Aorta (tissue), 5 donors: ENCODE results near the gene AKAP6. TPM values are rescaled to one million over a fixed set of nuclear protein-coding genes. Genes with fewer than 3 reads are reported as not detected.

ENCODE experiments used
- ATAC-seq: fragments of 200-7000 bp; cut with Tn5 transposase; one replicate; pipeline ENCODE4 v1.9.1; 2022; ENCODE audit warnings: moderate library complexity; ENCODE audit not compliant: low FRiP score
- DNase-seq, 2 donors: peaks; one replicate each; pipeline ENCODE4 v3.0.0-alpha.2; 2020
- H3K27ac ChIP-seq, 2 donors: one replicate each; pipeline ENCODE4 v1.5.1; 2013; ENCODE audit warnings: low read length in 2 of 2, mild to moderate bottlenecking in 2 of 2, moderate library complexity in 2 of 2, control low read depth in 1 of 2, inconsistent platforms in 1 of 2, low read depth in 1 of 2
- H3K27me3 ChIP-seq, 2 donors: one replicate each; pipeline ENCODE4 v1.6.1; 2013; ENCODE audit warnings: control low read depth in 1 of 2, low read length in 1 of 2, mild to moderate bottlenecking in 1 of 2, moderate library complexity in 1 of 2; ENCODE audit not compliant: insufficient read depth in 2 of 2, control insufficient read depth in 1 of 2
- H3K36me3 ChIP-seq, 2 donors: one replicate each; pipeline ENCODE4 v1.6.1; 2013; ENCODE audit warnings: control low read depth in 1 of 2, low read length in 1 of 2, mild to moderate bottlenecking in 1 of 2; ENCODE audit not compliant: insufficient read depth in 2 of 2, control insufficient read depth in 1 of 2
- H3K4me1 ChIP-seq, 2 donors: one replicate each; pipeline ENCODE4 v1.6.1; 2013; ENCODE audit warnings: low read length in 2 of 2, control low read depth in 1 of 2, mild to moderate bottlenecking in 1 of 2, moderate library complexity in 1 of 2; ENCODE audit not compliant: insufficient read depth in 2 of 2, control insufficient read depth in 1 of 2
- H3K4me3 ChIP-seq, 2 donors: one replicate each; pipeline ENCODE4 v1.5.1; 2013; ENCODE audit warnings: low read length in 2 of 2, control low read depth in 1 of 2, mild to moderate bottlenecking in 1 of 2
- H3K9me3 ChIP-seq: one replicate; pipeline ENCODE4 v1.6.1; 2013; ENCODE audit warnings: mild to moderate bottlenecking, low read length; ENCODE audit not compliant: control insufficient read depth
- whole genome bisulfite sequencing, 2 donors: extraction: QIAGEN DNeasy Blood & Tissue Kit; methylation state at CpG; one replicate each; pipeline ENCODE4 v1.1.7; 2013; 5-methylcytosine and 5-hydroxymethylcytosine counted together
- intact Hi-C, 2 donors: fragments of 100-400 bp; cut with DNase I; formaldehyde crosslinking; loops; one replicate each; pipeline versions ENCODE4 v1.14.2 to v1.15.0; 2022
- polyA plus RNA-seq, 2 donors: library from polyadenylated mRNA; stranded (reverse); fragments of 200-250 nt; gene quantifications; one replicate each; pipeline ENCODE4 v1.2.3, GENCODE V29; 2013
- total RNA-seq, 2 donors: library from RNA; stranded (reverse); fragmentation: NEBNext Ultra II Directional; extraction: Animal tissue kit (Norgen Biotek cat#: 25700); gene quantifications; one replicate each; pipeline ENCODE4 v1.2.1, GENCODE V29; 2021
- donor health status: healthy with polysubstance abuse.
- donor health status: Bipolar disorder and iron deficiency.
- donor health status: DM: no; HTN: no; CAD: no.
- donor health status: DM: no; HTN: no; CAD: no.
- donor health status: DM: yes; HTN: yes; CAD: no.

AKAP6 gene
- total and polyA plus RNA-seq, 4 donors = 7.4 to 211 (median 46.6) TPM

GRCh38 chr14:32703183-32703621 lies 374.1 kb downstream of the AKAP6 start:
- 3 to 5% methylated on average over 4 of the region's 4 CpGs for WGBS, 2 donors
- Histone ChIP-seq H3K4me3 (no peak overlapping the region), H3K9me3 (no peaks in the 10 kb centered on the region), H3K36me3 (peaks cover 0 to 3% of the 10 kb centered on the region in 2 donors), H3K27ac (peak overlapping the region; percentile 57 to 81), H3K27me3 (no peaks in the 10 kb centered on the region), H3K4me1 (peaks cover 4 to 12% of the 10 kb centered on the region in 2 donors)
- no peak for DNase-seq
- intact Hi-C loops = loop anchor here in 1 of 2 donors (5.0 kb wide), 1 partner anchor 96 kb away; no protein-coding TSS in a partner anchor
- ATAC-seq = peak; percentile 90

- no peak overlapping the region for H3K4me3 ChIP-seq
- no peaks in the 10 kb centered on the region for H3K9me3 ChIP-seq
- peak overlapping the region in 1 of 2 donors; percentile 43 for H3K27ac ChIP-seq
- no peak for DNase-seq
- WGBS, 2 donors = 27 to 44% methylated on average over 1 of the region's 1 CpG
- no peaks in the 10 kb centered on the region for H3K36me3 ChIP-seq
- intact Hi-C loops = no loop called here
- peaks cover 2 to 18% of the 10 kb centered on the region in 2 donors for H3K4me1 ChIP-seq
- no peaks in the 10 kb centered on the region for H3K27me3 ChIP-seq
- ATAC-seq = no peak
Observed at GRCh38 chr14:32706721-32707519, 377.8 kb downstream of the AKAP6 start.

- intact Hi-C loops = no loop called here
- no peak for DNase-seq
- no peak for ATAC-seq
- Histone ChIP-seq H3K27ac (peak overlapping the region in 1 of 2 donors; percentile 57), H3K4me1 (peaks cover 2 to 13% of the 10 kb centered on the region in 2 donors), H3K9me3 (no peaks in the 10 kb centered on the region), H3K4me3 (no peak overlapping the region), H3K27me3 (no peaks in the 10 kb centered on the region), H3K36me3 (no peaks in the 10 kb centered on the region)
- 46 to 56% methylated on average over 5 of the region's 5 CpGs for WGBS, 2 donors
Observed at GRCh38 chr14:32707742-32708500, 378.8 kb downstream of the AKAP6 start.

GRCh38 chr14:32709027-32709426 lies 379.9 kb downstream of the AKAP6 start:
- H3K9me3 ChIP-seq = no peaks in the 10 kb centered on the region
- H3K27me3 ChIP-seq = no peaks in the 10 kb centered on the region
- H3K4me1 ChIP-seq = peaks cover 2 to 10% of the 10 kb centered on the region in 2 donors
- no peaks in the 10 kb centered on the region for H3K36me3 ChIP-seq
- DNase-seq (peak in 1 of 2 donors; percentile 49), ATAC-seq (peak; percentile 85)
- peak overlapping the region in 1 of 2 donors; percentile 76 for H3K27ac ChIP-seq
- H3K4me3 ChIP-seq = no peak overlapping the region
- 6 to 7% methylated on average over 4 of the region's 4 CpGs for WGBS, 2 donors
- intact Hi-C loops = no loop called here

GRCh38 chr14:32710231-32710671 lies 381.2 kb downstream of the AKAP6 start:
- Histone ChIP-seq H3K4me1 (peaks cover 2 to 10% of the 10 kb centered on the region in 2 donors), H3K27me3 (no peaks in the 10 kb centered on the region)
- WGBS, 2 donors = 80 to 81% methylated on average over 6 to 7 of the region's 7 CpGs

GRCh38 chr14:32710731-32711680 lies 381.9 kb downstream of the AKAP6 start:
- peaks cover 2 to 10% of the 10 kb centered on the region in 2 donors for H3K4me1 ChIP-seq
- no peaks in the 10 kb centered on the region for H3K27me3 ChIP-seq
- intact Hi-C loops = no loop called here
- no peak overlapping the region for H3K4me3 ChIP-seq
- WGBS, 2 donors = 53 to 58% methylated on average over 7 of the region's 7 CpGs
- no peaks in the 10 kb centered on the region for H3K9me3 ChIP-seq
- ATAC-seq (no peak), DNase-seq (no peak)
- peak overlapping the region in 1 of 2 donors; percentile 76 for H3K27ac ChIP-seq
- H3K36me3 ChIP-seq = no peaks in the 10 kb centered on the region

More at GRCh38 chr14:32710231-32710671, 381.2 kb downstream of the AKAP6 start:
- no peaks in the 10 kb centered on the region for H3K36me3 ChIP-seq
- no peak for ATAC-seq
- no peaks in the 10 kb centered on the region for H3K9me3 ChIP-seq
- no peak for DNase-seq
- peak overlapping the region in 1 of 2 donors; percentile 28 for H3K27ac ChIP-seq
- intact Hi-C loops = no loop called here
- H3K4me3 ChIP-seq = no peak overlapping the region

GRCh38 chr14:32713856-32714255 lies 384.8 kb downstream of the AKAP6 start:
- Histone ChIP-seq H3K27me3 (no peaks in the 10 kb centered on the region), H3K27ac (no peak overlapping the region), H3K36me3 (no peaks in the 10 kb centered on the region), H3K4me3 (no peak overlapping the region), H3K4me1 (peaks cover 0 to 5% of the 10 kb centered on the region in 2 donors), H3K9me3 (no peaks in the 10 kb centered on the region)
- DNase-seq = no peak
- WGBS, 2 donors = 69 to 82% methylated on average over 3 of the region's 3 CpGs
- no peak for ATAC-seq
- intact Hi-C loops = no loop called here

GRCh38 chr14:32719601-32720000 lies 390.5 kb downstream of the AKAP6 start:
- H3K9me3 ChIP-seq = no peaks in the 10 kb centered on the region
- peaks cover 1 to 2% of the 10 kb centered on the region in 2 donors for H3K4me1 ChIP-seq
- intact Hi-C loops = no loop called here
- H3K4me3 ChIP-seq = no peak overlapping the region
- no peak for DNase-seq
- 56 to 71% methylated on average over 1 of the region's 1 CpG for whole genome bisulfite sequencing, 2 donors
- no peak overlapping the region for H3K27ac ChIP-seq
- ATAC-seq = no peak
- no peaks in the 10 kb centered on the region for H3K27me3 ChIP-seq
- no peaks in the 10 kb centered on the region for H3K36me3 ChIP-seq
